Activated naive CD8-positive, alpha-beta T cell treated with anti-CD3 and anti-CD28 coated beads, Interleukin-2, amount 10 ng/mL, durations not matched to agents 7 days and 5 days (primary cell): ENCODE data around the gene MMP28. TPM values are rescaled to one million over a fixed set of nuclear protein-coding genes. Genes with fewer than 3 reads are reported as not detected.

Source experiments
- total RNA-seq, 2 experiments: library from RNA; stranded (reverse); gene quantifications; one replicate each; pipeline ENCODE4 v1.2.3, GENCODE V29; 2021

MMP28 gene
- total RNA-seq, 2 experiments from 2014 or later, result 0.45 to 0.75 TPM

Other genes with a start within 250 kb of the MMP28 start
- gene SLFN14, start 234.8 kb downstream of the MMP28 start, total RNA-seq, result not detected
- gene PEX12, start 217.1 kb downstream of the MMP28 start, total RNA-seq, result 1 to 10 TPM; 4.4 to 4.6 TPM
- gene AP2B1, start 208.3 kb downstream of the MMP28 start, total RNA-seq, result 100 to 1,000 TPM; 154 to 163 TPM
- gene RASL10B, start 64.0 kb downstream of the MMP28 start, total RNA-seq, result under 1 TPM; 0.09 to 0.53 TPM
- gene GAS2L2, start 42.4 kb downstream of the MMP28 start, total RNA-seq, result under 1 TPM in 1 of 2 experiments, not detected in 1; 0.11 TPM
- gene C17orf50, start 34.8 kb downstream of the MMP28 start, total RNA-seq, result not detected
- gene TAF15, start 13.8 kb upstream of the MMP28 start, total RNA-seq, result 100 to 1,000 TPM; 291 to 299 TPM
- 1 to 10 TPM; 6.3 to 6.7 TPM for gene HEATR9, start 73.2 kb upstream of the MMP28 start, total RNA-seq
- gene CCL5, start 84.7 kb upstream of the MMP28 start, total RNA-seq, result 100 to 1,000 TPM; 782 to 938 TPM
- 10 to 100 TPM; 17.3 to 25.0 TPM for gene RDM1, start 135.1 kb upstream of the MMP28 start, total RNA-seq
- gene LYZL6, start 148.1 kb upstream of the MMP28 start, total RNA-seq, result not detected
- not detected for gene CCL16, start 185.9 kb upstream of the MMP28 start, total RNA-seq
- gene CCL14, start 191.1 kb upstream of the MMP28 start, total RNA-seq, result not detected
- gene CCL15, start 205.9 kb upstream of the MMP28 start, total RNA-seq, result not detected
- gene CCL23, start 222.3 kb upstream of the MMP28 start, total RNA-seq, result not detected